GM19035 (cell line): ENCODE measurements around the gene PSME4.

Experiments
- ATAC-seq: cut with Tn5 transposase; IDR thresholded peaks from one replicate; pipeline ENCODE4 v1.9.1; 2021; ENCODE audit not compliant: unreplicated experiment

PSME4 gene

GRCh38 chr2:53901192-53901591, 69.6 kb downstream of the PSME4 start:
- ATAC-seq = no peak

GRCh38 chr2:53896864-53897263, 73.9 kb downstream of the PSME4 start:
- no peak for ATAC-seq

GRCh38 chr2:53886406-53887280, 84.2 kb downstream of the PSME4 start:
- ATAC-seq = no peak

- no peak for ATAC-seq
Observed at GRCh38 chr2:53884883-53885282, 85.9 kb downstream of the PSME4 start.

GRCh38 chr2:53881986-53882385, 88.8 kb downstream of the PSME4 start:
- ATAC-seq = no peak

- no peak for ATAC-seq
Observed at GRCh38 chr2:53881360-53881759, 89.4 kb downstream of the PSME4 start.

GRCh38 chr2:53880756-53881155, 90.0 kb downstream of the PSME4 start:
- ATAC-seq = no peak

- no peak for ATAC-seq
Observed at GRCh38 chr2:53877556-53877955, 93.2 kb downstream of the PSME4 start.

- ATAC-seq = no peak
Observed at GRCh38 chr2:53877112-53877511, 93.7 kb downstream of the PSME4 start.

- no peak for ATAC-seq
Observed at GRCh38 chr2:53874401-53874950, 96.3 kb downstream of the PSME4 start.

- ATAC-seq = no peak
Observed at GRCh38 chr2:53867773-53868172, 103.0 kb downstream of the PSME4 start.

GRCh38 chr2:53867169-53867568, 103.6 kb downstream of the PSME4 start:
- no peak for ATAC-seq

GRCh38 chr2:53865962-53866361, 104.8 kb downstream of the PSME4 start:
- ATAC-seq = no peak

GRCh38 chr2:53865264-53865663, 105.5 kb downstream of the PSME4 start:
- ATAC-seq = no peak

- ATAC-seq = no peak
Observed at GRCh38 chr2:53863538-53864227, 107.1 kb downstream of the PSME4 start.

- no peak for ATAC-seq
Observed at GRCh38 chr2:53861824-53862223, 109.0 kb downstream of the PSME4 start.

GRCh38 chr2:53859206-53860181, 111.3 kb downstream of the PSME4 start, which contains the start of gene GPR75:
GPR75 (minus strand) TSS chr2:53859967; CDS start chr2:53854756, 5,211 bp downstream.
- no peak for ATAC-seq

GRCh38 chr2:53856272-53856671, 114.5 kb downstream of the PSME4 start:
- ATAC-seq = no peak

GRCh38 chr2:53854678-53855077, 116.1 kb downstream of the PSME4 start:
- peak; percentile 59 for ATAC-seq

- ATAC-seq = no peak
Observed at GRCh38 chr2:53852532-53852931, 118.3 kb downstream of the PSME4 start.
